Liver (tissue), 9 donors: Measurements from ENCODE around the gene FAM228B. TPM values are rescaled to one million over a fixed set of nuclear protein-coding genes. Genes with fewer than 3 reads are reported as not detected.

ENCODE experiments used
- DNase-seq: peaks from one replicate; pipeline ENCODE4 v3.0.0-alpha.2; 2017; ENCODE audit warnings: low spot score
- H3K27ac ChIP-seq, 2 donors: one replicate each; pipeline ENCODE4 v1.7.0; 2013; ENCODE audit warnings: inconsistent platforms in 2 of 2, low read length in 2 of 2, control low read depth in 1 of 2, low read depth in 1 of 2, mild to moderate bottlenecking in 1 of 2
- H3K27me3 ChIP-seq, 4 donors: one replicate each; pipeline versions ENCODE4 v1.6.1 to v1.7.0; 2013; ENCODE audit warnings: low read length in 3 of 4, inconsistent platforms in 1 of 4, mild to moderate bottlenecking in 1 of 4, moderate library complexity in 1 of 4; ENCODE audit not compliant: control insufficient read depth in 4 of 4, insufficient read depth in 4 of 4
- H3K36me3 ChIP-seq, 4 donors: one replicate each; pipeline versions ENCODE4 v1.6.1 to v1.7.0; 2013; ENCODE audit warnings: low read length in 3 of 4, mild to moderate bottlenecking in 3 of 4, low read depth in 1 of 4, moderate library complexity in 1 of 4; ENCODE audit not compliant: control insufficient read depth in 4 of 4, insufficient read depth in 3 of 4
- H3K4me1 ChIP-seq, 4 donors: one replicate each; pipeline versions ENCODE4 v1.6.1 to v1.7.0; 2013; ENCODE audit warnings: low read length in 3 of 4, mild to moderate bottlenecking in 3 of 4, moderate library complexity in 1 of 4; ENCODE audit not compliant: control insufficient read depth in 4 of 4, insufficient read depth in 4 of 4
- H3K4me3 ChIP-seq, 3 donors: one replicate each; pipeline versions ENCODE4 v1.6.1 to v1.7.0; 2013; ENCODE audit warnings: low read length in 3 of 3, control low read depth in 1 of 3, low read depth in 1 of 3, mild to moderate bottlenecking in 1 of 3
- H3K9ac ChIP-seq, 2 donors: one replicate each; pipeline ENCODE4 v1.7.0; 2013; ENCODE audit warnings: low read length in 2 of 2, mild to moderate bottlenecking in 2 of 2, moderate library complexity in 2 of 2, control low read depth in 1 of 2, low read depth in 1 of 2
- H3K9me3 ChIP-seq, 4 donors: one replicate each; pipeline versions ENCODE4 v1.6.1 to v1.7.0; 2013; ENCODE audit warnings: low read length in 3 of 4; ENCODE audit not compliant: control insufficient read depth in 4 of 4
- EGR1 ChIP-seq, 2 donors: IDR thresholded peaks; 2 replicates each; pipeline ENCODE4 v1.6.1; 2016 to 2018; ENCODE audit warnings: antibody characterized with exemption in 2 of 2, low read depth in 2 of 2
- FOXA1 ChIP-seq: IDR thresholded peaks from 2 replicates; pipeline ENCODE4 v1.6.1; 2016; ENCODE audit warnings: antibody characterized with exemption
- HNF4G ChIP-seq: IDR thresholded peaks from 2 replicates; pipeline ENCODE4 v1.6.1; 2016; ENCODE audit warnings: antibody characterized with exemption
- NR2F2 ChIP-seq: IDR thresholded peaks from 2 replicates; pipeline ENCODE4 v1.6.1; 2016; ENCODE audit warnings: antibody characterized with exemption
- RAD21 ChIP-seq, 2 donors: IDR thresholded peaks; 2 replicates each; pipeline ENCODE4 v1.6.1; 2016; ENCODE audit warnings: antibody characterized with exemption in 2 of 2, mild to moderate bottlenecking in 2 of 2
- RXRA ChIP-seq, 2 donors: IDR thresholded peaks; 2 replicates each; pipeline ENCODE4 v1.6.1; 2017 to 2018; ENCODE audit warnings: antibody characterized with exemption in 2 of 2, mild to moderate bottlenecking in 1 of 2
- SP1 ChIP-seq: IDR thresholded peaks from 2 replicates; pipeline ENCODE4 v1.6.1; 2018; ENCODE audit warnings: antibody characterized with exemption, mild to moderate bottlenecking
- YY1 ChIP-seq: IDR thresholded peaks from 2 replicates; pipeline ENCODE4 v1.6.1; 2016; ENCODE audit warnings: antibody characterized with exemption, mild to moderate bottlenecking
- WGBS: extraction: QIAGEN DNeasy Blood & Tissue Kit; methylation state at CpG from one replicate; pipeline ENCODE4 v1.1.7; 2013; 5-methylcytosine and 5-hydroxymethylcytosine counted together
- polyA plus RNA-seq, 2 donors: library from polyadenylated mRNA; stranded (reverse) in 1 of 2; unstranded in 1 of 2; fragments of 200-250 nt in 1 of 2; fragments of >200 nt in 1 of 2; fragmentation: Nextera tagmentation in 1 of 2; extraction: Ambion mirVana in 1 of 2; gene quantifications; one replicate each; pipeline versions ENCODE4 v1.2.1 to v1.2.3, GENCODE V29; 2013 to 2015
- total RNA-seq, 2 donors: library from RNA; depleted of rRNA; stranded (reverse); fragments of >200 nt; gene quantifications; one replicate each; pipeline ENCODE4 v1.2.3, GENCODE V29; 2014
- TF ChIP-seq, protein P1 (sequence below): IDR thresholded peaks from 2 replicates; pipeline ENCODE4 v1.6.1; 2016; ENCODE audit warnings: antibody characterized with exemption, mild to moderate bottlenecking
- TF ChIP-seq, protein P2 (sequence below): IDR thresholded peaks from 2 replicates; pipeline ENCODE4 v1.6.1; 2016; ENCODE audit warnings: antibody characterized with exemption
- donor health status: healthy.
- donor health status: healthy.
- donor health status: healthy.
- donor health status: healthy.
- donor health status: healthy.

Gene FAM228B
- total and polyA plus RNA-seq, 4 donors, result 0.68 to 4.2 (median 3.8) TPM

DNA sequence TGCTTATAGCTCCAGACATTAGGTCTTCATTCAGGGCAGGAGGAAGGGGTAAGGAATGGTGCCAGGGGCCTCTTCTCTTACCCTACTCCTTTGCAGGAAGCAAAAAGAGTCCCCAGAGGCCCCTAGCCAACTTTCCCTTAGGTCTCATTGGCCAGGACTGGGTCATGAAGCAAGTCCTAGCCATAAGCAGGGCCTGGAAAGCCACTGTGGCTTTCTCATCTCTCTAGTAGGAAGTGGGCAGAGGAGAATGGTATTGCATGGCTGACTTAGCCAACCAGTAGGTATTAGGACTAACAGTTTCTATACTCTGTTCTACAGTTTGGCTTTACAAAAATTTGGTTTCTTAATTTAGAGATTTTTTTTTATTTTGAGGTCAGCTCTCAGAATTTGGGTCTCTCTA, 56.4 kb downstream of the FAM228B start:
- H3K27me3 ChIP-seq, result no peaks in the 10 kb centered on the region
- H3K9ac ChIP-seq, result no peak overlapping the region
- DNase-seq, result no peak
- H3K36me3 ChIP-seq, result no peaks in the 10 kb centered on the region
- no peak for TF ChIP-seq HNF4G
- H3K4me1 ChIP-seq, result no peaks in the 10 kb centered on the region
- H3K4me3 ChIP-seq, result no peak overlapping the region
- peaks cover 0 to 2% (median 0%) of the 10 kb centered on the region in 4 donors for H3K9me3 ChIP-seq
- no peak overlapping the region for H3K27ac ChIP-seq

DNA sequence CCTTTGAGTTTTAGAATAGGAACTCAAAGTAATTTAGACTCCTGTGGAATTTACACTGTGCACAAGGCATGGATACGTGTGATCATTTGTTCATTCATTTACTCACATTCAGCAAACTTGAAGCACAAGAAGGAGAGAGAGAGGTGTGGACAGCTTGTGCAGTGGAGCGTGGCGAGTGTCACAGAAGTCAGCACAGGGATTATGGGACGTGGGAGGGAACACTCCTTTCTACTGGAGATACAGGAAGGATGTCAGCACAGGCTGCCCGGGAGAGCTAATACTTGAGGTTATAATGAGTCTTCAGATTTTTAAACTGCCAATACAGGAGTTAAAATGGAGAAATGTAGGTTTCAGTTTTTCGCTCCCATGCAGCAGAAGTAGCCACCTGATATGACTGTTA, 58.6 kb downstream of the FAM228B start:
- H3K27me3 ChIP-seq, result no peaks in the 10 kb centered on the region
- no peak for DNase-seq
- H3K4me1 ChIP-seq, result no peaks in the 10 kb centered on the region
- 84% methylated on average over 6 of the region's 6 CpGs for WGBS
- H3K9me3 ChIP-seq, result no peaks in the 10 kb centered on the region
- TF ChIP-seq FOXA1 (no peak), EGR1 (IDR thresholded peaks at IDR 0.05; ENCODE audit: low read depth in 2 of 2) (no peak), HNF4G (no peak)
- TF ChIP-seq, protein P1, sequence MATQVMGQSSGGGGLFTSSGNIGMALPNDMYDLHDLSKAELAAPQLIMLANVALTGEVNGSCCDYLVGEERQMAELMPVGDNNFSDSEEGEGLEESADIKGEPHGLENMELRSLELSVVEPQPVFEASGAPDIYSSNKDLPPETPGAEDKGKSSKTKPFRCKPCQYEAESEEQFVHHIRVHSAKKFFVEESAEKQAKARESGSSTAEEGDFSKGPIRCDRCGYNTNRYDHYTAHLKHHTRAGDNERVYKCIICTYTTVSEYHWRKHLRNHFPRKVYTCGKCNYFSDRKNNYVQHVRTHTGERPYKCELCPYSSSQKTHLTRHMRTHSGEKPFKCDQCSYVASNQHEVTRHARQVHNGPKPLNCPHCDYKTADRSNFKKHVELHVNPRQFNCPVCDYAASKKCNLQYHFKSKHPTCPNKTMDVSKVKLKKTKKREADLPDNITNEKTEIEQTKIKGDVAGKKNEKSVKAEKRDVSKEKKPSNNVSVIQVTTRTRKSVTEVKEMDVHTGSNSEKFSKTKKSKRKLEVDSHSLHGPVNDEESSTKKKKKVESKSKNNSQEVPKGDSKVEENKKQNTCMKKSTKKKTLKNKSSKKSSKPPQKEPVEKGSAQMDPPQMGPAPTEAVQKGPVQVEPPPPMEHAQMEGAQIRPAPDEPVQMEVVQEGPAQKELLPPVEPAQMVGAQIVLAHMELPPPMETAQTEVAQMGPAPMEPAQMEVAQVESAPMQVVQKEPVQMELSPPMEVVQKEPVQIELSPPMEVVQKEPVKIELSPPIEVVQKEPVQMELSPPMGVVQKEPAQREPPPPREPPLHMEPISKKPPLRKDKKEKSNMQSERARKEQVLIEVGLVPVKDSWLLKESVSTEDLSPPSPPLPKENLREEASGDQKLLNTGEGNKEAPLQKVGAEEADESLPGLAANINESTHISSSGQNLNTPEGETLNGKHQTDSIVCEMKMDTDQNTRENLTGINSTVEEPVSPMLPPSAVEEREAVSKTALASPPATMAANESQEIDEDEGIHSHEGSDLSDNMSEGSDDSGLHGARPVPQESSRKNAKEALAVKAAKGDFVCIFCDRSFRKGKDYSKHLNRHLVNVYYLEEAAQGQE, result no peak
- H3K4me3 ChIP-seq, result no peak overlapping the region
- no peaks in the 10 kb centered on the region for H3K36me3 ChIP-seq
- no peak overlapping the region for H3K27ac ChIP-seq
- H3K9ac ChIP-seq, result no peak overlapping the region

DNA sequence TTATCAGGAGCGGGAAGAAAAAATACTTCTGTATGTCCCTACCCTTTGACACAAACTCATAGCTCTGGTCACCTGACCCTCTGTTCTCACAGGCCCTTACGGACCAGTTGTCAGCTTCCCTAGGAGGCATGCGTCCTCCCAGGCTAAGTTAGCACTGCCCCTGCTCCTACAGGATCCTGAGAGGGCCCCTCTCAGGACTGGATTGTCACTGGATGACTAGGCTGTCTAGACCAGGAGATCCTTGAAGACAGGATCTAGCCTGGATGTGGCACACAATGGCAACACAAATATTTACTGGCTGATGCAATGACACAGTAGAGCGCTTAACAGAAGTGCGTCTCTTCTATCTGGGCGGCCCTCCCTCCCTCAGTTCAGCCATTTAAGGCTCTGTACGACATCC, 59.2 kb downstream of the FAM228B start:
- Histone ChIP-seq H3K9ac (no peak overlapping the region), H3K27ac (no peak overlapping the region), H3K36me3 (no peaks in the 10 kb centered on the region), H3K4me3 (no peak overlapping the region), H3K9me3 (no peaks in the 10 kb centered on the region), H3K4me1 (no peaks in the 10 kb centered on the region), H3K27me3 (no peaks in the 10 kb centered on the region)
- TF ChIP-seq NR2F2 (no peak), RXRA (IDR thresholded peaks at IDR 0.05) (no peak), EGR1 (IDR thresholded peaks at IDR 0.05; ENCODE audit: low read depth in 2 of 2) (no peak), FOXA1 (no peak), YY1 (no peak), SP1 (no peak), RAD21 (IDR thresholded peaks at IDR 0.05) (no peak), HNF4G (no peak)
- TF ChIP-seq, protein P2, sequence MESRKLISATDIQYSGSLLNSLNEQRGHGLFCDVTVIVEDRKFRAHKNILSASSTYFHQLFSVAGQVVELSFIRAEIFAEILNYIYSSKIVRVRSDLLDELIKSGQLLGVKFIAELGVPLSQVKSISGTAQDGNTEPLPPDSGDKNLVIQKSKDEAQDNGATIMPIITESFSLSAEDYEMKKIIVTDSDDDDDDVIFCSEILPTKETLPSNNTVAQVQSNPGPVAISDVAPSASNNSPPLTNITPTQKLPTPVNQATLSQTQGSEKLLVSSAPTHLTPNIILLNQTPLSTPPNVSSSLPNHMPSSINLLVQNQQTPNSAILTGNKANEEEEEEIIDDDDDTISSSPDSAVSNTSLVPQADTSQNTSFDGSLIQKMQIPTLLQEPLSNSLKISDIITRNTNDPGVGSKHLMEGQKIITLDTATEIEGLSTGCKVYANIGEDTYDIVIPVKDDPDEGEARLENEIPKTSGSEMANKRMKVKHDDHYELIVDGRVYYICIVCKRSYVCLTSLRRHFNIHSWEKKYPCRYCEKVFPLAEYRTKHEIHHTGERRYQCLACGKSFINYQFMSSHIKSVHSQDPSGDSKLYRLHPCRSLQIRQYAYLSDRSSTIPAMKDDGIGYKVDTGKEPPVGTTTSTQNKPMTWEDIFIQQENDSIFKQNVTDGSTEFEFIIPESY, result no peak
- TF ChIP-seq, protein P1, result no peak
- 96% methylated on average over 7 of the region's 7 CpGs for WGBS
- DNase-seq, result no peak
